ENCODE results near the gene URM1. TPM values are rescaled to one million over a fixed set of nuclear protein-coding genes. Genes with fewer than 3 reads are reported as not detected.

The URM1 gene
- total RNA-seq, 1 donor from 2014 or later = 10.3 TPM

GRCh38 chr9:128369024-128369706 lies 2.0 kb upstream of the URM1 start:
- H3K27ac Mint-ChIP-seq = no peak overlapping the region
- Histone ChIP-seq H3K79me2 (ENCODE audit: low read depth) (peaks cover 14% of the 10 kb centered on the region), H3K9me3 (ENCODE audit: low read depth) (no peaks in the 10 kb centered on the region), H4K20me1 (ENCODE audit: low read depth) (peaks cover 37% of the 10 kb centered on the region), H3K4me1 (peaks cover 10% of the 10 kb centered on the region), H3K4me3 (no peak overlapping the region), H3K4me2 (no peak overlapping the region), H3K27me3 (peaks cover 62% of the 10 kb centered on the region), H3K27ac (no peak overlapping the region), H2AFZ (replicated peaks) (no peak overlapping the region), H3K36me3 (no peaks in the 10 kb centered on the region), H3K9ac (no peak overlapping the region), H3F3A (ENCODE audit: low read depth) (peaks cover 19% of the 10 kb centered on the region)
- peak overlapping the region; percentile 97 for H3K4me3 Mint-ChIP-seq
- peaks cover 49% of the 10 kb centered on the region for H3K4me1 Mint-ChIP-seq
- TF ChIP-seq EZH2phosphoT487 (IDR thresholded peaks at IDR 0.05) = no peak
- TF ChIP-seq CTCF (IDR thresholded peaks at IDR 0.05) = no peak
- TF ChIP-seq EZH2 (IDR thresholded peaks at IDR 0.05) = no peak
- H3K27me3 Mint-ChIP-seq (ENCODE audit: insufficient read depth, low read depth) = peaks cover 15% of the 10 kb centered on the region
- peaks cover 6% of the 10 kb centered on the region for H3K36me3 Mint-ChIP-seq
- no peaks in the 10 kb centered on the region for H3K9me3 Mint-ChIP-seq
- no peak for DNase-seq (ENCODE audit: low spot score)

- Mint-ChIP-seq H3K36me3 (peaks cover 8% of the 10 kb centered on the region), H3K27ac (peak overlapping the region; percentile 96), H3K4me1 (peaks cover 43% of the 10 kb centered on the region), H3K4me3 (peak overlapping the region; percentile 97), H3K9me3 (no peaks in the 10 kb centered on the region), H3K27me3 (ENCODE audit: insufficient read depth, low read depth) (peaks cover 11% of the 10 kb centered on the region)
- peaks cover 11% of the 10 kb centered on the region for H3F3A ChIP-seq (ENCODE audit: low read depth)
- TF ChIP-seq EZH2phosphoT487 (IDR thresholded peaks at IDR 0.05) (no peak), CTCF (IDR thresholded peaks at IDR 0.05) (no peak), EZH2 (IDR thresholded peaks at IDR 0.05) (no peak)
- peaks cover 6% of the 10 kb centered on the region for H3K4me1 ChIP-seq
- peak overlapping the region; percentile 79 for H3K4me3 ChIP-seq
- no peak overlapping the region for H3K9ac ChIP-seq
- DNase-seq (ENCODE audit: low spot score) = no peak
- peak overlapping the region; percentile 63 for H2AFZ ChIP-seq (replicated peaks)
- H4K20me1 ChIP-seq (ENCODE audit: low read depth) = peaks cover 40% of the 10 kb centered on the region
- no peaks in the 10 kb centered on the region for H3K9me3 ChIP-seq (ENCODE audit: low read depth)
- H3K36me3 ChIP-seq = no peaks in the 10 kb centered on the region
- H3K27ac ChIP-seq = no peak overlapping the region
- H3K27me3 ChIP-seq = peaks cover 53% of the 10 kb centered on the region
- H3K79me2 ChIP-seq (ENCODE audit: low read depth) = peaks cover 14% of the 10 kb centered on the region
- H3K4me2 ChIP-seq = peak overlapping the region; percentile 85
Measured at GRCh38 chr9:128370367-128370751, 815 bp upstream of the URM1 start.

GRCh38 chr9:128371630-128372117 lies 500 bp downstream of the URM1 start:
- peak overlapping the region; percentile 69 for H3K9ac ChIP-seq
- peak overlapping the region; percentile 79 for H3K4me3 ChIP-seq
- Mint-ChIP-seq H3K27me3 (ENCODE audit: insufficient read depth, low read depth) (peaks cover 6% of the 10 kb centered on the region), H3K36me3 (peaks cover 9% of the 10 kb centered on the region), H3K4me3 (peak overlapping the region; percentile 97), H3K4me1 (peaks cover 38% of the 10 kb centered on the region), H3K9me3 (no peaks in the 10 kb centered on the region), H3K27ac (peak overlapping the region; percentile 64)
- peak overlapping the region; percentile 67 for H2AFZ ChIP-seq (replicated peaks)
- TF ChIP-seq EZH2 (IDR thresholded peaks at IDR 0.05) (no peak), EZH2phosphoT487 (IDR thresholded peaks at IDR 0.05) (no peak), CTCF (IDR thresholded peaks at IDR 0.05) (no peak)
- peaks cover 40% of the 10 kb centered on the region for H4K20me1 ChIP-seq (ENCODE audit: low read depth)
- H3K27ac ChIP-seq = no peak overlapping the region
- H3K4me1 ChIP-seq = peaks cover 4% of the 10 kb centered on the region
- peaks cover 14% of the 10 kb centered on the region for H3K79me2 ChIP-seq (ENCODE audit: low read depth)
- H3K4me2 ChIP-seq = peak overlapping the region; percentile 84
- H3K36me3 ChIP-seq = no peaks in the 10 kb centered on the region
- no peaks in the 10 kb centered on the region for H3K9me3 ChIP-seq (ENCODE audit: low read depth)
- H3K27me3 ChIP-seq = peaks cover 40% of the 10 kb centered on the region
- peaks cover 6% of the 10 kb centered on the region for H3F3A ChIP-seq (ENCODE audit: low read depth)
- no peak for DNase-seq (ENCODE audit: low spot score)
